Raji (cell line): ENCODE data around the gene TNFSF13.

Experiments
- POLR2A ChIP-seq: IDR thresholded peaks from 2 replicates; pipeline ENCODE4 v1.6.1; 2011; ENCODE audit warnings: low read depth, low read length, control low read depth; ENCODE audit not compliant: insufficient read depth

The TNFSF13 gene

DNA sequence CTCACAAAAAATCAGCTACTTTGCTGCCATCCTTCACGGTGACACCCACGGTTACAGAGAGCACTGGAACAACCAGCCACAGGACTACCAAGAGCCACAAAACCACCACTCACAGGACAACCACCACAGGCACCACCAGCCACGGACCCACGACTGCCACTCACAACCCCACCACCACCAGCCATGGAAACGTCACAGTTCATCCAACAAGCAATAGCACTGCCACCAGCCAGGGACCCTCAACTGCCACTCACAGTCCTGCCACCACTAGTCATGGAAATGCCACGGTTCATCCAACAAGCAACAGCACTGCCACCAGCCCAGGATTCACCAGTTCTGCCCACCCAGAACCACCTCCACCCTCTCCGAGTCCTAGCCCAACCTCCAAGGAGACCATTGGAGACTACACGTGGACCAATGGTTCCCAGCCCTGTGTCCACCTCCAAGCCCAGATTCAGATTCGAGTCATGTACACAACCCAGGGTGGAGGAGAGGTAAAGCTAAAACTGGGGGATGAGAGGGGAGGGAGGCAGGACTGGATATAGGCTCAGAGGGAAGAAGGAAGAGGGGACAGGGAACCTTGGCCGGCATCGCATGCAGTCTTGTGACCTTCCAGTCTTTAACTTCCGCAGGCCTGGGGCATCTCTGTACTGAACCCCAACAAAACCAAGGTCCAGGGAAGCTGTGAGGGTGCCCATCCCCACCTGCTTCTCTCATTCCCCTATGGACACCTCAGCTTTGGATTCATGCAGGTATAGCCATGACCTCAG, 21.5 kb downstream of the TNFSF13 start:
- 0 out of 2 replicates have a peak, but pooled peaks have one; percentile 0 for TF ChIP-seq POLR2A

- TF ChIP-seq POLR2A: no peak
Measured at GRCh38 chr17:7580604-7581575, 22.3 kb downstream of the TNFSF13 start.

DNA sequence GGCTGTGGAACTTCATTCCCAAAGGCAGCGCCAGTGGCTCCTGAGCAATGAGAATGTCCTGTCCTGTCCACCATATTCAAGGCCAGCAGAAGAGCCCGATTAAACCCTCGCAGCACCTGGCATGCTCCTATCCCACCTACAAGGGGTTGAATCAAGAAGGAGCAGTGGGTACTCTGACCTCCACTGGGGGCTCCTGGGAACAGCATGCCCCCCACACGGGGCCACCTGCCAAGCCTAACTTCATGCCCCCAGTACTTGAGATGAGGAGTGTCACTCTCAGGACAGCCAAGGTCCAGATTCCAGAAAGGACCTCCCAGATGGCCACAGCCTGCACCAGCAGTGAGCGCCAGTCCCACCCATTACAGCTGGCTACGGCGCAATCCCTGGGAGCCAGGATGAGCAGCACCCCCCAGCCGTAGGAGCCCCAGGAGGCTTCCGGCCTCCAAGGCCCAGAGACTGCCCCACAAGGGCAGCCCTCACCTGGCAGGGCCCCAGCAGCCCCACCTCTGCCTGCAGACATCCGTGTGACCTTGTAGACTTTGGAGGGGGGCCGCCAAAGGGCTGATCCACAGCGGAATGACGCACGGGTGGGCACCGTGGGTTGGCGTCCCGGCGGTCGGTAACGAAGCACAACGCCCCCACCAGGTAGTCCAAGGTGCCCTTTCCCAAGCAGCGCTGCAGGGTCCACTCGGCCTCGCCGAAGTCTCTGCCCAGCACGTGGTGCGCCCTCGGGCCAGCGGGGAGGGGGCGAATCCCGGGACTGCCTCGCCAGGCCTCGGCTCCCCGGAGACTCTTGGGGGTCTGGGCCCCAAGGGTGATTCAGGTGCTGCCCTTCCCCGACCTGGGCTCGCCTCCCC, 24.1 kb downstream of the TNFSF13 start:
- 0 out of 2 replicates have a peak, but pooled peaks have one; percentile 26 for TF ChIP-seq POLR2A

DNA sequence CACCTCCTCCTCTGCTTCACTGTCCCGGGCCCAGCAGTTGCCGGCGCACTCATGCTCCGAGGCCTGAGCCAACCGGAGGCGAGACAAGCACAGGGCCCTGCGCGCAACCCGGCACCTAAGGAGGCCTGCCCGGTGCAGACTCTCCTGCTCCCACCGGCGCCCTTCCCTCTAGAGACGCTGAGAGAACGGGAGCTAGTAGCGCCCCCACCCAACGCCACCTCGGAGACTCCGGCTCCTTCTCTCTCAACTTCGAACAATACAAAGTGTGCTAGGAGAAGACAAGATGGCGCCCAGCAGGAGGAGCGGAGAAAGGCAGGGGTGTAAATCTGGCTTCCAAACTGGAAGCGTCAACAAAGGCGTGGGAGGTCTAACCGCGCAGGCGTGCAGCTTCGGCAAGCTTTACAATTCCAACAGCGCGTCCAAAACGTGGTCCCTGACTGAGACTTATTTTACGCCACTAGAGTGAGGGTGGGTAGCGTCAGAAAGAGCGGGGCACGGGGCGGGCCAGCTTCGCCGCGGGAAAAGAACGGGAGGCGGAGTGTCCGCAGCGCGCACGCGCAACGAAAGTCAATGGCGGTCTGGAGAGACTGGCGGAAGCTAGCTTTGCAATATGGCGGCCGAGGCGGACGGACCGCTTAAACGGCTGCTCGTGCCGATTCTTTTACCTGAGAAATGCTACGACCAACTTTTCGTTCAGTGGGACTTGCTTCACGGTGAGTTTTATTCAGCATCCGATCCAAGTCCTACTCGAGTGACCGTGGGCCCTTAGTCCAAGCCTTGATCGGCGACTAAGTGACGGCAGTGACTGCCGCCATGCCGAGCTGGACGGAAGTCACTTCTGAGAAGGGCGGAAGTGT, 24.9 kb downstream of the TNFSF13 start, which contains the start of gene MPDU1:
TSS of gene MPDU1 (plus strand) at position 600 of the 857 bp plus-strand sequence. CDS start at position 611, 11 bp downstream.
- peak; percentile 87 for TF ChIP-seq POLR2A

- TF ChIP-seq POLR2A: no peak
Measured at GRCh38 chr17:7586673-7587419, 28.3 kb downstream of the TNFSF13 start.

DNA sequence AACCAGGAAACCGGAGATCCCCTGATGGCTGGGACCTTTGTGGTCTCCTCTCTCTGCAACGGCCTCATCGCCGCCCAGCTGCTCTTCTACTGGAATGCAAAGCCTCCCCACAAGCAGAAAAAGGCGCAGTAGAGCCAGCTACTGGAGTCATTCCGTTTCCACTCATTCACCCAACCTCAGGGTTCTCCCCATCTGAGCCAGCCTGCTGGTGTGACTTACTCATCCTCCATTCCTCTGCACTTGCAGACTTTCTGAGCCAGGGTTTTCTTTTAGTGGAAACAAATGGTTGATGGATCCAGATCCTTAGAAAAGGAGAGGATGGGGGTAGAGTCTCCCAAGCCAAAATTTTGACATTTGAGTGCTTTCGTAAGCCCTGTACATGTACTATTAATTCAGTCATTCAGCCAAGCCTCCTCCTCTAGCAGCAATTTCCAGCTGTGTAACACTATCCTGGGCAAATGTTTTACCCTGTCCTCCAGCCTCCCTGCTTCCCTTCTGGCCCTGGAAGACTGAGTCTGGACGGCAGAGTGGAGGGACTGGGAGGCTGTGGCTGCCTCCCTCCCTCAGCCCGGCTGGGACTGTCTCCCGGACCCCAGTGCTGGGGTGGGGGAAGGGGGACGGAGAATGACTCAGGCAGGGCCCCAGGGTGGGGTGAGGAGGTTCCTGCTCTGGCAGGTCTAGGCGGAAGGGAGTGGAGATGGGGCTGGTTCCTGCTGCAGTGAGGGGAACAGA, 29.0 kb downstream of the TNFSF13 start:
- no peak for TF ChIP-seq POLR2A

DNA sequence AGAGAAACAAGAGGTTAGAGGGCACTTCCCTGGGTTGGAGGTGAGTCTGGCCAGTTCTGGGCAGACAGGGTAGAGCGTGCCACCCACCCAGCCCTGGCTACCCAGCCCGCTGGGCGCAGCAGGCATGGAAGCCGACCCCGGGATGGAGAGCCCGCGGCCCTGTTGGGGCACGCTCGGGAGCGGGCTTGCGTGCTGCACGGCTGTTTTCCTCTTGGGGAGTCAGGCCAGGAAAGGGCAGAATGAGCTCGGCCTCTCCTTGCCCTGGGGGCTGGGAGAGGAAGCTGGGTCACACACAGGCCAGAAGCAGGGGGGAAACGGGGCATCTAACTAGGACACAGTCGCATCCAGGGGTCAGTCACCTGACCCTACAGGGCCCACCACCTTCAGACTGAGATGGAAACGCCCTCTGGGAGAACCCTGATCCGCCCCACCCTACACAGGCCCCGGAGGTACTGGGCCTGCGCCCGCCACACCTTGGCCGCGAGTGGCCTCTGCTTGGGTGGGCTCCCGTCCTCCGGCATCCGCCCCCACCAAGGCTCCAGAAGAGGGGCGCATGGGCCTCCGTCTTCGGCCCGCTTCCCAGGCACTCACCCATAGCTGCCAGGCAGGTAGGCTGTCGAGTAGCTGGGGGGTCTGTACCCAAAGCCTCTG, 30.1 kb downstream of the TNFSF13 start:
- no peak for TF ChIP-seq POLR2A

- no peak for TF ChIP-seq POLR2A
Measured at GRCh38 chr17:7589204-7589868, 30.8 kb downstream of the TNFSF13 start.

GRCh38 chr17:7589891-7590691, 31.5 kb downstream of the TNFSF13 start, which contains the start of gene SOX15:
Gene SOX15, minus strand, starts transcription at chr17:7590094. Its CDS starts 418 bp downstream, at chr17:7589676.
- TF ChIP-seq POLR2A: no peak

- TF ChIP-seq POLR2A: no peak
Measured at GRCh38 chr17:7590743-7591142, 32.2 kb downstream of the TNFSF13 start.

- TF ChIP-seq POLR2A: no peak
Measured at GRCh38 chr17:7591596-7591995, 33.0 kb downstream of the TNFSF13 start.
